ENCODE results near the gene MYO1E.

MYO1E gene

DNA sequence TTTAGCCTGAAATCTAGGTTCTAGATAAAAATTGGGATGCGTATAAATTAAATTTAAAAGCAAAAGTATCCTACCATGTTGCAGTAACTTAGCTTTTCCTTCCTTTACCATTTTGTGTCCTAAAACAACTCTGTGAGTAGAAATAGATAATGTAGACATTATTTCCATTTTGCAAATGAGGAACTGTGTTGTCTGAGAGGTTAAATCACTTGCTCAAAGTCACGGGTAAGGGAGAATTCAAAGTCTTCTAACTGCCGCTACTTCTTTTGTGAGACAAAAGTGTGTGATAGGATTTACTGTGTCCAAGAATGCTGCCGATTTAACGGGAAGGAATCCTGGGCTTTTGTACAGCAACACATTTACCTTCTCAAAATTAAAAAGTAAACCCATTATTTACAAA is 40.7 kb downstream of the MYO1E start:
- no peak overlapping the region; the same call in 1 of the 2 replicates for H3K4me3 ChIP-seq (ENCODE audit: low read depth, low read length)
- no peak for DNase-seq (ENCODE audit: low read depth)
- TF ChIP-seq, protein P1, sequence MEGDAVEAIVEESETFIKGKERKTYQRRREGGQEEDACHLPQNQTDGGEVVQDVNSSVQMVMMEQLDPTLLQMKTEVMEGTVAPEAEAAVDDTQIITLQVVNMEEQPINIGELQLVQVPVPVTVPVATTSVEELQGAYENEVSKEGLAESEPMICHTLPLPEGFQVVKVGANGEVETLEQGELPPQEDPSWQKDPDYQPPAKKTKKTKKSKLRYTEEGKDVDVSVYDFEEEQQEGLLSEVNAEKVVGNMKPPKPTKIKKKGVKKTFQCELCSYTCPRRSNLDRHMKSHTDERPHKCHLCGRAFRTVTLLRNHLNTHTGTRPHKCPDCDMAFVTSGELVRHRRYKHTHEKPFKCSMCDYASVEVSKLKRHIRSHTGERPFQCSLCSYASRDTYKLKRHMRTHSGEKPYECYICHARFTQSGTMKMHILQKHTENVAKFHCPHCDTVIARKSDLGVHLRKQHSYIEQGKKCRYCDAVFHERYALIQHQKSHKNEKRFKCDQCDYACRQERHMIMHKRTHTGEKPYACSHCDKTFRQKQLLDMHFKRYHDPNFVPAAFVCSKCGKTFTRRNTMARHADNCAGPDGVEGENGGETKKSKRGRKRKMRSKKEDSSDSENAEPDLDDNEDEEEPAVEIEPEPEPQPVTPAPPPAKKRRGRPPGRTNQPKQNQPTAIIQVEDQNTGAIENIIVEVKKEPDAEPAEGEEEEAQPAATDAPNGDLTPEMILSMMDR (IDR thresholded peaks at IDR 0.05; ENCODE audit: low read depth, low read length, missing control alignments), result no peak

DNA sequence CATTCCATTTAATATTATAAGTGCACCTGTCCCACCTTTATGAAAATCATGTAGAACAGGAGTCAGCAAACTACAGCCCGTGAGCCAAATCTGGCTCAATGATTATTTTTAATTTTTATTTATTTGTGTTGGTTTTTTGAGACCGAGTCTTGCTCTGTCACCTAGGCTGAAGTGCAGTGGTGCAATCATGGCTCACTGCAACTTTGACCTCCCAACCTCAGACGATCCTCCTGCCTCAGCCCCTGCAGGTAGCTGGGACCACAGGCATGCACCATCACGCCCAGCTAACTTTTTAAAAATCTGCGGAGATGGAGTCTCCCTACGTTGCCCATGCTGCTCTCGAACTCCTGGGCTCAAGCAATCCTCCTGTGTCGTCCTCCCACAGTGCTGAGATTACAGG is 42.0 kb downstream of the MYO1E start:
- TF ChIP-seq, protein P1 (IDR thresholded peaks at IDR 0.05; ENCODE audit: low read depth, low read length, missing control alignments), result no peak
- no peak overlapping the region; the same call in 1 of the 2 replicates for H3K4me3 ChIP-seq (ENCODE audit: low read depth, low read length)

DNA sequence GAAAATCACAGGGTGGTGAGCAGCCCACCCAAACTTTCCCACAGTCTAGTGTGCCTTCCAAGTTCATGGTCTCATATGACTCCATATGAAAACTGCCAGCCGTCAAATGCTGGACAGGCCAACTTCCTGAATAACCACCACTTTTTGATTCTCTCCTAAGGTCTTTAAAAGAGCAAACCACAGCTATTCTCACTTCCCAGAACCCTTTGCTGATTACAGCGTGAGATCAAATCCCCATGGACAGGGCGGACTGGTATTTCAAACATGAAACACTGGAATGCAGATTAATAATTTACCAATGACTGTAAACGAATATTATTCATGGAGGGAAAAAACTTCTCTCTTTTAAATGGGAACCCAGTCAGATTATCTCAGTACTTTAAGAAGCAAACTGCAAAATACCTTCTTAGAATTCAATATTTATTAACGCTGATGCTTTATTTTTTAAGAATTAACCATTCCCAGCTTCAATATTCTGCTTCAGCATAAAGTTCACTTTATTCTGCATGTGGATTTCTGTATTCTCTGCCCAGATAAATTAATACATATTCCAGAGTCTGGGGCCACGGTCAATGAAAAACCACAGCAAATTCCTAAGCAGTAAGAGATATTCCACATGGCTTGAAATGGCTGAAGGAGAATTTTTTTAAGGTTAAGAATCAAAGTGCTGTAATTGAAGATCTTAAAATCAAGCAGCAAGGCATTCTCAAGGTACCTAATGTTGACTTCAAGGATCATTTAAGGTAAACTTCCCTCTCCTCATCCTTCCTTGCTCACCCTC is 42.9 kb downstream of the MYO1E start:
- TF ChIP-seq, protein P1 (IDR thresholded peaks at IDR 0.05; ENCODE audit: low read depth, low read length, missing control alignments), result no peak
- DNase-seq (ENCODE audit: low read depth), result no peak
- no peak overlapping the region for H3K4me3 ChIP-seq (ENCODE audit: low read depth, low read length)

More for the DNA sequence above, 42.0 kb downstream of the MYO1E start:
- DNase-seq (ENCODE audit: low read depth), result no peak

DNA sequence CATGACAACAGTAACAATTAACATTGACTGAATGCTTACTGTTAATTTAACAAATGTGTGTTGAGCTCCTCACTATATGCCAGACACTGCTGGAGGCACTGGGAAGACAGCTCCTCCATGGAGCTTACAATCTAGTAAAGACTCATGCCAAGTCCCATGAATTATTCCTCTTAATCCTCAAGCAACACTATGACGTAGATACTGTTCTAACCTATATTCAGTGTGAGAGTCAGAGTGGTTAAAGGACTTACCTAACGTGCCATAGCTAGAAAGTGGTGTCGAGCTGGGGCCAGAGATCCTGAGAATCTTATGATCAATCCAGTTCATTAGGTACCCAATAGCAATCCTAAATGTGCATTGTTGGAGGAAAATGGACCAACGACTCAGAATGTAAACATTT is 43.6 kb downstream of the MYO1E start:
- no peak for DNase-seq (ENCODE audit: low read depth)
- TF ChIP-seq, protein P1 (IDR thresholded peaks at IDR 0.05; ENCODE audit: low read depth, low read length, missing control alignments), result no peak
- no peak overlapping the region for H3K4me3 ChIP-seq (ENCODE audit: low read depth, low read length)

DNA sequence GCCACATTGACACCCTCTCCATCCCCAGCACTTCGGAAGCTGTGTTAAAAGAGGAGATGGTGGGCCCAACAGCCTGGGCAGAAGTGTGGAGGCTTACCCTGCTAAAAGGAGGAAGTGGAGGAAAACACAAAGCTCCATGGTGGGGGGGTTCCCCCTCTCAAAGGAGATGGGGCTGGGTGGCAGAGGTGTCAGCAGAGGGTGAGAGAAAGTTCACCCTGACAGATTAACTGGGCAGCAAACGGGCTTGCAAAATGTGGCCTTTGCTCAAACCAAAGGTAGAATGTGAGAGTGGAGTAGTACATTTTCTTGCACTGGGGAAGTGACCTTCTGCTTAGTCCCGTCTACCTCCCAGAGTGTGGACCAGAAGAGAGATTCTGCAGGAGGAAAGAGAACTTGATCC is 44.7 kb downstream of the MYO1E start:
- H3K4me3 ChIP-seq (ENCODE audit: low read depth, low read length), result no peak overlapping the region
- TF ChIP-seq, protein P1 (IDR thresholded peaks at IDR 0.05; ENCODE audit: low read depth, low read length, missing control alignments), result no peak
- DNase-seq (ENCODE audit: low read depth), result no peak

DNA sequence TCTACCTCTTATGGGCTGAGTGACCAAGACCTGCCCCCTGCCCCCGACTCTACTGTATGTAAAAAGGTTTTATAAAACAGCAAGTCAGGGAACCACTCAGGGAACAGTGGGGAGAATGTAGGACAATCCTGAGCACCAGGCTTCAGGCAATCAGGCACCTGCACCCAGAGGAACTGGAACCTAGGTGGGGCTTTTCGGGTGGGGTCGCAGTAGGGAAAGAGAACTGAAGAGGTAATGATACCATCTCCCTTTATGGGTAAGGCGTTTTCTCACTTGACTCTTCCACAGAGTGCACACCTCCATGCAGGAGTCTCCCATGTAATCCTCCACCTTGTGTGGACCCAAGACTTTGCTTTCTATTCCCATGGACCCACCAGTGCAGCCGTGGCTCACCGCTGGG is 45.8 kb downstream of the MYO1E start:
- DNase-seq (ENCODE audit: low read depth), result no peak

More for the DNA sequence above, 45.8 kb downstream of the MYO1E start:
- TF ChIP-seq, protein P1 (IDR thresholded peaks at IDR 0.05; ENCODE audit: low read depth, low read length, missing control alignments), result no peak
- no peak overlapping the region for H3K4me3 ChIP-seq (ENCODE audit: low read depth, low read length)
